WERI-Rb-1 (cell line): ENCODE measurements around the gene FGFR4.

ENCODE experiments used
- DNase-seq: peaks from one replicate; pipeline ENCODE4 v3.0.0-alpha.2; 2020
- H3K27ac ChIP-seq: fragments of 250-450 bp; sonication (Bioruptor Pico); 2 replicates; pipeline ENCODE4 v1.5.1; 2020; ENCODE audit warnings: mild to moderate bottlenecking, moderate library complexity
- H3K27me3 ChIP-seq: fragments of 250-450 bp; sonication (Bioruptor Pico); 2 replicates; pipeline ENCODE4 v1.5.1; 2021; ENCODE audit warnings: mild to moderate bottlenecking, low read depth, moderate library complexity; ENCODE audit not compliant: insufficient read depth, severe bottlenecking
- H3K36me3 ChIP-seq: fragments of 250-450 bp; sonication (Bioruptor Pico); 2 replicates; pipeline ENCODE4 v1.5.1; 2020; ENCODE audit warnings: mild to moderate bottlenecking, moderate library complexity
- H3K4me3 ChIP-seq: 2 replicates; pipeline ENCODE4 v1.5.1; 2011; ENCODE audit warnings: low read depth, mild to moderate bottlenecking, control low read depth, low read length
- H3K9me3 ChIP-seq: fragments of 250-450 bp; sonication (Bioruptor Pico); 2 replicates; pipeline ENCODE4 v1.5.1; 2021; ENCODE audit warnings: mild to moderate bottlenecking, moderate library complexity; ENCODE audit not compliant: severe bottlenecking
- TF ChIP-seq, protein P1 (sequence below): IDR thresholded peaks from 2 replicates; pipeline ENCODE4 v1.5.1; 2011; ENCODE audit warnings: low read depth, mild to moderate bottlenecking, control low read depth, inconsistent platforms, low read length

Gene FGFR4

DNA sequence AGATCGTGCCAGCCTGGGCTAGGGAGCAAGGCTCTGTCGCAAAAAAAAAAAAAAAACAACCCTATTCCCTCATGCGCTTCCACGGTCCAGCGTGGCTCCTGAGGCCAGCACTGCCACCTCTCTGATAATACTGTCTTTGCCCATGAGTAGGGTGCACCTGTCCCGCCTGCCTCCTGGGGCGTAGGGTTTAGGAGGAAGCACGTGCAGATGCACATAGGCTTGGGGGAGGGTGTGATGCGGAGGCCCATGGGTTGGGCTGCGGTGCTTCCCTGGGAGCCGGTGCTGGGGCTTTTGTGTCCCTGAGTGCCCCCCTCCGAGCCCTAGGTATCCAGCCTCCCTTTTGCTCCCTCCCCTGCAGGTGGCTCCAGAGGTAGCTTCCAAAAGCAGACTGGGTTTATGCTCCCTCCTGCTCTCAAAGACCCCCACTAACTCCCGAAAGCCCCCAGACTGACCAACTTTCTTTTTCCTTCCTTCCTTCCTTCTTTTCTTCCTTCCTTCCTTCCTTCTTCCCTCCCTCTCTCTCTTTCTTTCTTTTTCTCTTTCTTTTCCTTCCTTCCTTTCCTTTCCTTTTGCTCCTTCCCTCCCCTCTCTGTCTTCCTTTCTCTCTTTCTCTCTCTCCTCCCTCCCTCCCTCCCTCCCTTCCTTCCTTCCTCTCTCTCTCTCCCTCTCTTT, 12.8 kb downstream of the FGFR4 start:
- no peaks in the 10 kb centered on the region for H3K9me3 ChIP-seq
- DNase-seq: no peak
- TF ChIP-seq, protein P1, sequence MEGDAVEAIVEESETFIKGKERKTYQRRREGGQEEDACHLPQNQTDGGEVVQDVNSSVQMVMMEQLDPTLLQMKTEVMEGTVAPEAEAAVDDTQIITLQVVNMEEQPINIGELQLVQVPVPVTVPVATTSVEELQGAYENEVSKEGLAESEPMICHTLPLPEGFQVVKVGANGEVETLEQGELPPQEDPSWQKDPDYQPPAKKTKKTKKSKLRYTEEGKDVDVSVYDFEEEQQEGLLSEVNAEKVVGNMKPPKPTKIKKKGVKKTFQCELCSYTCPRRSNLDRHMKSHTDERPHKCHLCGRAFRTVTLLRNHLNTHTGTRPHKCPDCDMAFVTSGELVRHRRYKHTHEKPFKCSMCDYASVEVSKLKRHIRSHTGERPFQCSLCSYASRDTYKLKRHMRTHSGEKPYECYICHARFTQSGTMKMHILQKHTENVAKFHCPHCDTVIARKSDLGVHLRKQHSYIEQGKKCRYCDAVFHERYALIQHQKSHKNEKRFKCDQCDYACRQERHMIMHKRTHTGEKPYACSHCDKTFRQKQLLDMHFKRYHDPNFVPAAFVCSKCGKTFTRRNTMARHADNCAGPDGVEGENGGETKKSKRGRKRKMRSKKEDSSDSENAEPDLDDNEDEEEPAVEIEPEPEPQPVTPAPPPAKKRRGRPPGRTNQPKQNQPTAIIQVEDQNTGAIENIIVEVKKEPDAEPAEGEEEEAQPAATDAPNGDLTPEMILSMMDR: no peak
- H3K27ac ChIP-seq: no peak overlapping the region
- no peaks in the 10 kb centered on the region for H3K36me3 ChIP-seq
- no peak overlapping the region for H3K4me3 ChIP-seq
- H3K27me3 ChIP-seq: no peaks in the 10 kb centered on the region

DNA sequence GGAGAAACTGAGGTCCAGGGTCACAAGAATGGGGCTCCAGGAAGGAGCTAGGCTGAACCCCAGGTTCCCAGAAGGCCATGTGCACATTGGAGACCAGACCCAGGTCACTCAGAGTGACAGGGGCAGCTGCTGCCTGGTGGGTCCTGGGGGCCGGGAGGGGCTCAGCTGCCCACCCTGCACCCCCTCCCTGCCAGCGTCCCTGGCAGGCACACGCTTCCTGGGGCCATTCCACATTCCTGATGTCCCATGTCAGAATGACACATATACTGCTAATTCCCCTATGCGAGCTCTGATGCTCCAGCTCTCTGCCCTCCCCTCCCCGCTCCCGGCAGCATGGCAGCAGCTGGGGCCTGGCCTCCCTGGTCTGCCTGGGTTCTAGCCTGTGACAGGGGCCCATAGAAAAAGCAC, 14.0 kb downstream of the FGFR4 start:
- no peaks in the 10 kb centered on the region for H3K9me3 ChIP-seq
- no peak overlapping the region for H3K27ac ChIP-seq
- no peaks in the 10 kb centered on the region for H3K27me3 ChIP-seq
- no peak overlapping the region for H3K4me3 ChIP-seq
- TF ChIP-seq, protein P1: no peak
- H3K36me3 ChIP-seq: no peaks in the 10 kb centered on the region
- no peak for DNase-seq

DNA sequence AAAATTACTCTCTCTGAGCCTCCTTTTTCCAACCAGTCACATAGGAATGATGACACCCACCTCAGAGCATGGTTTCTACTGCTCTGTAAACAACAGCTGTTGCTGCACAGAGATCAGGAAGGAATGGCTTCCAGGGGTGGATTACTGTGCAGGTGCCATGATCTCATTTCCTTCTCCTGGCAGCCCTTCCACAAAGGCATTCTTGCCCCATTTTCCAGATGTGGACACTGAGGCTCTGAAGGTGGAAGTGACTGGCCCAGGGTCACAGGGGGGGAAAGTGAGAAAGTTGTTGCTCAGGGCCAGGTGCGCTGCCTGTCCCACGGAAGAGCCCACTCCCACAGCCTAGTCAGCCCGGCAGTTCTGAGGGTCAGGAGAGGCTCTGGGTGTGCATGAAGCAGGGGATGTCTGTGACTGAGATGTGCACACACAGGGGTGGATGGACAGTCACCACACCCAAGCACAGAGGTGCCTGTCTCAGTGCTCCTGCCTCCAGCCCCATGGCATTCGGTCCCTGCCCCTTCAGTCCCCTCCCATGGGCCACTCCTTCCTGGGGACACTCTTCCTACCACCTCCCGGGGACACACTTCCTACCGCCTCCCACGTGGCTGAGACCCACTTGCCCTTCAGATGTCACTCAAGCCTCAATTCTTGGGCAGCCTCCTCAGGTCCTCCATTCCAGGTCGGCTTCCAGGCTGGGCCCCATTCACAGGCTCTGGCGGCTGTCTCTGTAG, 17.0 kb downstream of the FGFR4 start:
- no peaks in the 10 kb centered on the region for H3K27me3 ChIP-seq
- no peak overlapping the region for H3K4me3 ChIP-seq
- TF ChIP-seq, protein P1: no peak
- H3K27ac ChIP-seq: no peak overlapping the region
- H3K9me3 ChIP-seq: no peaks in the 10 kb centered on the region
- DNase-seq: no peak
- no peaks in the 10 kb centered on the region for H3K36me3 ChIP-seq

DNA sequence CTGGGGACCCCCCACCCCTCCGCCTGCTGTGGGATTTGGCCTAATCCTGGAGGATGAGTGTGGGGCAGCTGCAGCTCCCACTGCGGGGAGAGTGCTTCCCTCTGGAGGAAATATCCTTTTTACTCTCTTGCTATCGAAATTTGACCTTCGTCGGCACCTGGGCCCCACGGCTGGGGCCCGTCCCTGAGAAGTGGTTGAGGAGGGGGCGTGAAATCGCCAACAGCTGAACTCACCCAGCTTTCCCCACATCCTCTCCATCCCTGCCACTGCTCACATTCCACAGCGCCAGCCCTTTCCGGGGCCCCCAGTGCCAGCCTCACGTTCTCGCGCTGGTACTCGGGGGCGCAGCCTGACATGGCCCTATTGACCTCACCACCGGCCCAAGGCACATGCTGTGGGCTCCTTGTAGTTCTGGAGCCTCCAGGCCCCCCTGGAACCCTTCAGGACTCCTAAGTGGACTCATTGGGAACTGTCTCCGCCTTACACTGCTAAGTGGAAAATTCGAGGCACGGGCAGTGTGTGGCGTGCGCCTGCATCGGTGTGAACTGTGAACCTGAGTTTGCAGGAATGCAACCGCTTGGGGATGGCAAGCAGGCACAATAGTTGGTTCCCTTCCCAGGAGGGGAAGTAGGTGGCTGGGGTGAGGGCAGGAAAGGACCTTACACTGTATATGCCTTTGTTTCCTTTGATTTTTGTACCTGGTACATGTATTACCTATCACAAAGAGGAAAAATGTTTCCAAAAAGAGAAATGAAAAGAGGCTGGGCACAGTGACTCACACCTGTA, 19.2 kb downstream of the FGFR4 start:
- Histone ChIP-seq H3K27me3 (no peaks in the 10 kb centered on the region), H3K4me3 (no peak overlapping the region), H3K27ac (no peak overlapping the region), H3K9me3 (no peaks in the 10 kb centered on the region), H3K36me3 (no peaks in the 10 kb centered on the region)
- TF ChIP-seq, protein P1: no peak
- no peak for DNase-seq

DNA sequence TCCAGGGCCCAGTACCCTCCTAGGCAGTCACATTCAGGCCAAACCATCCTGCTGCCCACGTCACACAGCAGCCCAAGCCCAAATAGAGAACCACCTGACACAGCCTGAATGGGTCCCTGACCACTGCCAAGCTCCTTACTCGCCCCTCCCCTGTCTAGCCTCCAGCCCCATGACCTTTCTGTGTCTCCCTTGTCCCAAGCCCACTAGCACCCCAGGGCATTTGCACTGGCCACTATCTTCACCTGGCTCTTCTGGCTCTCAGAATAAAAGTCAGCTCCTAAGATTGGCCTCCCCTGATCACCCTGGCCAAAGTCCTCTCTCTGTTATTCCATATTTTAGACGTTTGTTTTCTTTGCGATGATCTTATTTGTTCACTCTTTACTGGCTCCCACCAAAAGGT, 20.4 kb downstream of the FGFR4 start:
- DNase-seq: no peak
- no peaks in the 10 kb centered on the region for H3K36me3 ChIP-seq
- TF ChIP-seq, protein P1: no peak
- no peaks in the 10 kb centered on the region for H3K9me3 ChIP-seq
- no peaks in the 10 kb centered on the region for H3K27me3 ChIP-seq
- H3K4me3 ChIP-seq: no peak overlapping the region
- no peak overlapping the region for H3K27ac ChIP-seq
